Epithelial cell of esophagus (primary cell): ENCODE data around the gene HSD17B4.
A peak's percentile ranks its signal among the peaks of the same experiment; 100 is the strongest.
"Not testable (repeated sequence)": the region's sequence is repeated elsewhere in the genome, so short reads cannot be mapped to it uniquely, and the experiment has no call there.

Source experiments
- DNase-seq: peaks from one replicate; pipeline ENCODE4 v3.0.0; 2010; ENCODE audit warnings: low read depth
- H3K4me3 ChIP-seq: 2 replicates; pipeline ENCODE4 v1.5.1; 2011; ENCODE audit warnings: mild to moderate bottlenecking, low read length, control low read depth
- TF ChIP-seq, protein P1 (sequence below): IDR thresholded peaks from 2 replicates; pipeline ENCODE4 v1.5.1; 2011; ENCODE audit warnings: low read depth, mild to moderate bottlenecking, low read length, control low read depth, inconsistent platforms; ENCODE audit not compliant: insufficient read depth; ENCODE audit errors: missing control alignments

HSD17B4 gene

GRCh38 chr5:119512277-119512676 lies 60.0 kb downstream of the HSD17B4 start:
- H3K4me3 ChIP-seq, result no peak overlapping the region
- DNase-seq, result no peak
- TF ChIP-seq, protein P1, sequence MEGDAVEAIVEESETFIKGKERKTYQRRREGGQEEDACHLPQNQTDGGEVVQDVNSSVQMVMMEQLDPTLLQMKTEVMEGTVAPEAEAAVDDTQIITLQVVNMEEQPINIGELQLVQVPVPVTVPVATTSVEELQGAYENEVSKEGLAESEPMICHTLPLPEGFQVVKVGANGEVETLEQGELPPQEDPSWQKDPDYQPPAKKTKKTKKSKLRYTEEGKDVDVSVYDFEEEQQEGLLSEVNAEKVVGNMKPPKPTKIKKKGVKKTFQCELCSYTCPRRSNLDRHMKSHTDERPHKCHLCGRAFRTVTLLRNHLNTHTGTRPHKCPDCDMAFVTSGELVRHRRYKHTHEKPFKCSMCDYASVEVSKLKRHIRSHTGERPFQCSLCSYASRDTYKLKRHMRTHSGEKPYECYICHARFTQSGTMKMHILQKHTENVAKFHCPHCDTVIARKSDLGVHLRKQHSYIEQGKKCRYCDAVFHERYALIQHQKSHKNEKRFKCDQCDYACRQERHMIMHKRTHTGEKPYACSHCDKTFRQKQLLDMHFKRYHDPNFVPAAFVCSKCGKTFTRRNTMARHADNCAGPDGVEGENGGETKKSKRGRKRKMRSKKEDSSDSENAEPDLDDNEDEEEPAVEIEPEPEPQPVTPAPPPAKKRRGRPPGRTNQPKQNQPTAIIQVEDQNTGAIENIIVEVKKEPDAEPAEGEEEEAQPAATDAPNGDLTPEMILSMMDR, result no peak

- DNase-seq, result peak; percentile 0
- H3K4me3 ChIP-seq, result no peak overlapping the region
- TF ChIP-seq, protein P1, result no peak
Observed at GRCh38 chr5:119515192-119515591, 62.9 kb downstream of the HSD17B4 start.

DNA sequence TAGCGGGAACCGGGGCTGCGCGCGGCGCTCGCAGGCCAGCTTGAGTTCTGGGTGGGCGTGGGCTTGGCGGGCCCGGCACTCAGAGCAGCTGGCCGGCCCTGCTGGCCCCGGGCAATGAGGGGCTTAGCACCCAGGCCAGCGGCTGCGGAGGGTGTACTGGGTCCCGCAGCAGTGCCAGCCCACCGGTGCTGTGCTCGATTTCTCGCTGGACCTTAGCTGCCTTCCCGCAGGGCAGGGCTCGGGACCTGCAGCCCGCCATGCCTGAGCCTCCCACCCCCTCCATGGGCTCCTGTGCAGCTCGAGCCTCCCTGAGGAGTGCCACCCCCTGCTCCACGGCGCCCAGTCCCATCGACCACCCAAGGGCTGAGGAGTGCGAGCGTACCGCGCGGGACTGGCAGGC lies 64.8 kb downstream of the HSD17B4 start:
- DNase-seq, H3K4me3 ChIP-seq: not testable (repeated sequence)

DNA sequence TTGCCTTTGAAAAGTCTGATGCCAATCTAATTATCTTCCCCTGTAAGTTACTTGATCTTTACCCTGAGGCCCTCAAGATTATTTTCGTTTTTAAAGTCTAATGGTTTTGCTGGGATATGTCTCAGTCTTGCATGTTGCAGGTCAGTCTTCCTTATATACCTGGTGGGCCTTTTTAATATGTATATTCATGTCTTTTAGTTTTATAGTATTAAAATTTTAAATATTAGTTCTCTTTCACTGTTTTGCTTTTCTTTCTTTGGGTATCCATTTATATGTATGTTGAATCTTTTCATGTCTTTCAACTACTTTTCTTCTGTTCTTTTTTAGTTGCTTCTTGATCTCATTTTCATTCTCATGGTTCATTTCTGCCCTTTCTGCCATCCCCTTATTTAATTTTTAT lies 68.9 kb downstream of the HSD17B4 start:
- TF ChIP-seq, protein P1, result no peak
- no peak overlapping the region for H3K4me3 ChIP-seq
- no peak for DNase-seq

- TF ChIP-seq, protein P1, result no peak
- H3K4me3 ChIP-seq, result no peak overlapping the region
- no peak for DNase-seq
Observed at GRCh38 chr5:119522841-119523240, 70.5 kb downstream of the HSD17B4 start.

DNA sequence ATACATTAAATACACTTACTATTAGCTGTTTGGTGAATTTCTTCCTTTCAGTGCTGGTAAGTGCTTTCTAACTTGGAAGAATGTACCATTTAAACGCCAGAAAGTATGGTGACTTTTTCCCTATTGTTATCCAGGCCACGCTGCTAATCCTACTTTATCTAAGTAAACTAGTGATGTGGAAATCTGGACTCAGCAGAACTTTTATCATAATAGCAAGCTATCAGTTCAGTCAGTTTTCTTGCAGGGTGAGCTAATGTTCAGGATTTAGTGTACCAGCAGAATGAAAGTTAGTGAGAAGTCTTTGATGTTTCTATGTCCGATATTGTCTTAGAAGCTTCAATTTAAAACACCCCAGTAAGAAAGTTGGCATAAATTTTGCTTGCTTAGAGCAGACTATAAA lies 72.2 kb downstream of the HSD17B4 start:
- TF ChIP-seq, protein P1, result no peak
- DNase-seq, result no peak
- H3K4me3 ChIP-seq, result no peak overlapping the region

- TF ChIP-seq, protein P1, result no peak
Observed at GRCh38 chr5:119527351-119527750, 75.1 kb downstream of the HSD17B4 start.

DNA sequence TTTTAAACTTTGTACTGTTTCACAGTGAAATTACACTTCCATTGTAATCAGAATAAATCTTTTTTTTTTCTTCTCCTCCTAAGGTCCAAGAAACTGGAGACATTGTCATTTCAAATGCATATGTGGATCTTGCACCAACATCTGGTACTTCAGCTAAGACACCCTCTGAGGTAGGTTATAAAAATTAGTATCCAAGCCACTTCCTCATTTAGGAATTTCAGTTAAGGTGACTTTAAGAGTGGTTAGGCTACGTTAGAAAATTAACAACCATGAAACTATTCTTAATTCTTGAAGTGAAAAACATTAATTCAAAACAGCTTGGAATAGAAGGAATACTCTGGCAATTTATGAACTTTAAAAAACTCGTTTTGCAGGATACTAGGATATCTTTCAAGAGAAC lies 77.5 kb downstream of the HSD17B4 start:
- TF ChIP-seq, protein P1, result no peak

More at GRCh38 chr5:119527351-119527750, 75.1 kb downstream of the HSD17B4 start:
- DNase-seq, result peak; percentile 65
- no peak overlapping the region for H3K4me3 ChIP-seq

More for the DNA sequence above, 77.5 kb downstream of the HSD17B4 start:
- H3K4me3 ChIP-seq, result no peak overlapping the region
- DNase-seq, result no peak
